AG09309 (cell line): ENCODE results near the gene DUSP22.

Experiments used
- DNase-seq: peaks from one replicate; pipeline ENCODE4 v3.0.0-alpha.2; 2010; ENCODE audit warnings: low read depth
- H3K4me3 ChIP-seq: 2 replicates; pipeline ENCODE4 v1.5.1; 2011; ENCODE audit warnings: mild to moderate bottlenecking, low read depth, low read length, moderate library complexity; ENCODE audit not compliant: control insufficient read depth
- CTCF ChIP-seq: IDR thresholded peaks from 2 replicates; pipeline ENCODE4 v1.5.1; 2011; ENCODE audit warnings: mild to moderate bottlenecking, low read depth, low read length, inconsistent platforms; ENCODE audit not compliant: insufficient read depth, control insufficient read depth; ENCODE audit errors: missing control alignments

Gene DUSP22

DNA sequence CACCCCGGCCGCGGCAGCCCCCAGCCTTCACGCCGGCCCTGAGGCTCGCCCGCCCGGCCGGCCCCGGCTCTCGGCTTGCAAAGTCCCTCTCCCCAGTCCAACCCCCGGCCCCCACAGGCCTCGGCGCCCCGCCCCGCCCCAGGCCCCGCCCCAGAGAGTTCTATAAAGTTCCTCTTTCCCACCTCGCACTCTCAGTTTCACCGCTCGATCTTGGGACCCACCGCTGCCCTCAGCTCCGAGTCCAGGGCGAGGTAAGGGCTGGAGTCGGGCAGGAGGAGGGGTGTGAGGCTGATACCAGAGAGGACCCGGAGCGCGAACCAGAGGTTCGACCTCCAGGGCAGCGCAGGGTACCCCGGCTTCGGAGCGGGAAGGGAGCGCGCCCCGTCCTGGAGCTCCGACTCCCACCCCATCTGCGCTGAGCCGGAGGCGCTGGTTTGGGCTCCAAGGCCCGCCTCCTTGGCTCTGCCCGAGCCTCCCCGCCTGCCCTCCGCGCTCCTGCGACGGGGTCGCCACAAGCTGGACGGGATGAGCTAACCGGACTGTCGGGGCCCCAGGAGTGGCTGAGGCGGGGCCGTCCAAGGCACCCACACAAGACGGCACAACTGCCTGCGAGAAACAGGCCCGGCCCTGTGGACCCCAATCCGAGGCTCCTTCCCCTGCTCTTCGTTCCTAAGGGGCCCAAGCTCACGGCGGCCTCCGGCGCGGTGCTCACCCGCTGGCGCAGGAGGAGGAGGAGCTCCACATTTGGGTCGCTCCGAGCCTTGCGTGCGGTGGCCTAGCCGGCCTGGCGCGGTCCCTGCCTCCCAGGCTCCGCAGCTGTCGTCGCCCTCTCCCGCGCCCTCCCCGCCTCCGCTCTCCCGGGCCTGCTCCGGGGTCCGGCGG lies 99.5 kb downstream of the DUSP22 start, which contains the start of gene IRF4:
TSS of gene IRF4 (plus strand) at position 194 of the 882 bp plus-strand sequence. CDS start 1,401 bp downstream, outside the sequence.
- DNase-seq: no peak
- no peak for TF ChIP-seq CTCF
- H3K4me3 ChIP-seq: peak within 1 kb of the TSS; percentile 6

DNA sequence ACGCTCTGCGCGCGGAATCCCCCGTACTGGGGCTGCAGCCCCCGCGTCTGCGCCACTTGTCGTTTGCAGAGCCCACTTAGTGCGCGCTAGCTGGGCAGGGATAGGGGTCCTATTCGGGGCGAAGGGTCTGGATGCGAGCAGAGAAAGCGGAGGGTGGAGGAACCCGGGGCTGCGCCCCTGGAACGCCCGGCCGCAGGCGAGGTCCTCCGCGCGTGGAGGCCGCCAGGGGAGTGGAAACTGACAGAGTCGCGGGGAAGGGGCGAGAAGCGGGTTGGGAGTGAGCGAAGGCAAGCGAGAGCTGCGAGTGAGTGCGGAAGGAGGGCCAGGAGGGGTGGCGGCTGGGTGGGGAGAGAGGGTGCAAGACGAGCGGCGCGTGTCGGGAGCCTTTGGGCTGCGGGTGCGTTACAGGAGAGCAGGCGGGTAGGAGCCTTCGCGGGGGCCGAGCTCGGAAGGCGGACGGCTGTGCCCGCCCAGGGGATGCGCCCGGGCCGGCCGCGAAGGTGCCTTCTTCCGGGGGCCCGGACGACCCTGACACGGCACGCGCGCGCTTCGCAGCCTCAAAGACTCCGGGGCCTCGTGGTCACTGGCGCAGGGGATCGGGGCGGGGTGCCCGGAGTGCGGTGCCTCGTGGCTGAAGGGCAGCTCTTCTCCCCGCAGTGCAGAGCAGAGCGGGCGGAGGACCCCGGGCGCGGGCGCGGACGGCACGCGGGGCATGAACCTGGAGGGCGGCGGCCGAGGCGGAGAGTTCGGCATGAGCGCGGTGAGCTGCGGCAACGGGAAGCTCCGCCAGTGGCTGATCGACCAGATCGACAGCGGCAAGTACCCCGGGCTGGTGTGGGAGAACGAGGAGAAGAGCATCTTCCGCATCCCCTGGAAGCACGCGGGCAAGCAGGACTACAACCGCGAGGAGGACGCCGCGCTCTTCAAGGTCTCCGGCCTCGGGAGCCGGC lies 100.4 kb downstream of the DUSP22 start:
- no peak for TF ChIP-seq CTCF
- no peak overlapping the region for H3K4me3 ChIP-seq
- DNase-seq: no peak

DNA sequence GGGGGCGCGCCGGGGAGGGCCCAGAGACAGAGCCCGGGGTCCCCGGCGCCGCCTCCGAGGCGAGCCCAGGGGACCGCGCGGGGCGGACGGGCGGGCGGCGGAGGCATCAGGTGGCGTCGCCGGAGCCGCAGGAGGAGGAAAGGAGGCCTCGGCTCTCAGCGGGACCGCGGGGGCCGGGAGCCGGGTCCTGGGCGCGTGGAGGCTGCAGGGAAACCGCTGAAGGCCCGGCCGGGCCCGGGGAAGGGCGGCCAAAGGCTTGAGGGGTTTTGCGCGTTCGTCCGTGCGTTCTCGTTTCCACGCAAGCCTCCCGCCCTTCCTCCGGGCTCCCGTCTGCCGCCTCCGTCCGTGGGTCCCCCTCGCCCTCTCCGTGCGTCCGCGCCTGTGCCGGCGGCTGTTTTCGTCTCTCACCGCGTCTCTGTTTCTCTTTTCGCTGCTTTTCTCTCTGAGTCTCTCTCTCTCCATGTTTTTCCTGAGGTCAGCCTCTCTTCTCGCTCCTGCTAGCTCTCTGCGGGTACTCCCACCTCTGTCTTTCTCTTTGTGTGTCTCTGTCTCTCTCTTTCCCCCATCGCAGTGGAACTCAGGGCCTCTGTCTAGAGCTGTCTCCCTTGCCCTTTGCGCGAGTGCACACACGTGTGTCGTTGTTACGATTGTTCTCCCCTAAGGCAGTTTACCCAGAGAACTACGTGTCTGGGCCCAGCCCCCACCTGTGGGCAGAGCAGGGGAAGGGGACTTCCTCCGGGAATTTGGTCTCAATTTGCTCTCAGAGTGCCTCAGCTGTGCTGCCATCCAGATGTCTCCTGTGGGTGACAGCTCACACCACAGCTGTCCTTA lies 101.3 kb downstream of the DUSP22 start:
- H3K4me3 ChIP-seq: no peak overlapping the region
- no peak for TF ChIP-seq CTCF
- DNase-seq: no peak

DNA sequence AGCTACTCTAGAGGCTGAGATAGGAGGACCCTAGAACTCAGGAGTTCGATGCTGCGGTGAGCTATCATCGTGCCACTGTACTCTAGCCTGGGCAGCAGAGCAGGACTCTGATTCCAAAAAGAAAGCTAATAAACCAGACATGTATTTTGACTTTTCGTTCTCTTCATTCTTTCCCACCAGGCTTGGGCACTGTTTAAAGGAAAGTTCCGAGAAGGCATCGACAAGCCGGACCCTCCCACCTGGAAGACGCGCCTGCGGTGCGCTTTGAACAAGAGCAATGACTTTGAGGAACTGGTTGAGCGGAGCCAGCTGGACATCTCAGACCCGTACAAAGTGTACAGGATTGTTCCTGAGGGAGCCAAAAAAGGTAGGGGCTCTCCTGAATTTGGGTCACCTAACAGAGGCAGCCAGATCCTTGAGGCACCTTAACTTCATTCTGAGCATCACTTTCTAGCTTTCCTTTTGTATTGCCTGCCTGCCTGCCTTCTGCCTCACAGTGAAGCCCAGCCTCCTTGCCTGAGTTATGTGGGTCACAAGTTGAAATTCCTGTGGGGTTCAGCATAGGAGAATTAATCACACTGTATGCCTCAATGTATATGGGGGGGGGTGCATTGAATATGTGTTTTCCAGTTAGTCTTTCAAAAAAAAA lies 102.5 kb downstream of the DUSP22 start:
- TF ChIP-seq CTCF: no peak
- no peak for DNase-seq
- no peak overlapping the region for H3K4me3 ChIP-seq

DNA sequence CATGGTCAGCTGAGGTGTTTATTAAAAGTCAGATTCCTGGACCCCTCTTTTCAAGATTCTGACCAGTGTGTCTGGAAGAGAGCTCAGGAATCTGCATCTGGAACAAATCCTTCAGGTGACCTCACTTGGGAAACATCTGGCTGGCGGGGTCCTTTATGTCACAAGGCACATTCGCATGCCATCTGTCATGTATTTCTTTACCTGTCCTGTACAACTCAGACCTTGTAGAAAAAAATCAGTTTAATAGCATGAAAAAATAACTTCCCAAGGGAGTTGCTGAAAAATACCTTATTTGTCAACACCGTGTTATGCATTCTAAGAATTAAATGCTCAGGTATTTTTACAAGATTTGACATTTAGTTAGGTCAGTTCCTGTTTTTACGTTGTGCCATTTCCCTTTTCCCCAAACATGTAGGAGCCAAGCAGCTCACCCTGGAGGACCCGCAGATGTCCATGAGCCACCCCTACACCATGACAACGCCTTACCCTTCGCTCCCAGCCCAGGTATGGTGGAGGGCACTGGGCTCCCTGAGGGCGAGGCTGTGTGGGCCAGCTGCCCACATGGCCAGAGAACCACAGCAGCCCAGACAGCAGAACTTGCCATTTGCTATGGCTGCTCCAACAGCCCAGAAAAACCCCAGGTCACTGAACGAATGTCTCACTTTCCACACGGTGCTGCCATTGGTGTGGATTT lies 103.3 kb downstream of the DUSP22 start:
- H3K4me3 ChIP-seq: no peak overlapping the region
- DNase-seq: no peak
- TF ChIP-seq CTCF: no peak
